ENCODE results near the gene OBP2B.
"Not testable (repeated sequence)": the region's sequence is repeated elsewhere in the genome, so short reads cannot be mapped to it uniquely, and the experiment has no call there.

OBP2B gene

GRCh38 chr9:133208880-133209300 lies at the start of gene OBP2B:
TSS of gene OBP2B (minus strand) at chr9:133209250. CDS start at chr9:133209199, 51 bp downstream.
- DNase-seq (ENCODE audit: low read depth in 2 of 2) = not testable (repeated sequence)

- DNase-seq (ENCODE audit: low read depth in 2 of 2) = no peak
Observed at GRCh38 chr9:133258061-133259015, 49.3 kb upstream of the OBP2B start.

GRCh38 chr9:133257465-133257956 lies 48.5 kb upstream of the OBP2B start:
- DNase-seq (ENCODE audit: low read depth in 2 of 2) = no peak

GRCh38 chr9:133256686-133257091 lies 47.6 kb upstream of the OBP2B start:
- DNase-seq (ENCODE audit: low read depth in 2 of 2) = no peak

- no peak for DNase-seq (ENCODE audit: low read depth in 2 of 2)
Observed at GRCh38 chr9:133256136-133256461, 47.0 kb upstream of the OBP2B start.

GRCh38 chr9:133255371-133256135 lies 46.5 kb upstream of the OBP2B start:
- no peak for DNase-seq (ENCODE audit: low read depth in 2 of 2)

- DNase-seq (ENCODE audit: low read depth in 2 of 2) = no peak
Observed at GRCh38 chr9:133254471-133254870, 45.4 kb upstream of the OBP2B start.

GRCh38 chr9:133253268-133253667 lies 44.2 kb upstream of the OBP2B start:
- no peak for DNase-seq (ENCODE audit: low read depth in 2 of 2)

GRCh38 chr9:133252301-133253020 lies 43.4 kb upstream of the OBP2B start:
- DNase-seq (ENCODE audit: low read depth in 2 of 2) = no peak

- DNase-seq (ENCODE audit: low read depth in 2 of 2) = no peak
Observed at GRCh38 chr9:133251773-133252172, 42.7 kb upstream of the OBP2B start.

GRCh38 chr9:133251221-133251620 lies 42.2 kb upstream of the OBP2B start:
- not testable (repeated sequence) for DNase-seq (ENCODE audit: low read depth in 2 of 2)

- no peak for DNase-seq (ENCODE audit: low read depth in 2 of 2)
Observed at GRCh38 chr9:133250741-133251170, 41.7 kb upstream of the OBP2B start.

GRCh38 chr9:133249337-133249736 lies 40.3 kb upstream of the OBP2B start:
- DNase-seq (ENCODE audit: low read depth in 2 of 2) = no peak

GRCh38 chr9:133248726-133249295 lies 39.8 kb upstream of the OBP2B start:
- DNase-seq (ENCODE audit: low read depth in 2 of 2) = no peak

GRCh38 chr9:133247632-133248031 lies 38.6 kb upstream of the OBP2B start:
- no peak for DNase-seq (ENCODE audit: low read depth in 2 of 2)

GRCh38 chr9:133246991-133247390 lies 37.9 kb upstream of the OBP2B start:
- DNase-seq (ENCODE audit: low read depth in 2 of 2) = no peak

- no peak for DNase-seq (ENCODE audit: low read depth in 2 of 2)
Observed at GRCh38 chr9:133246562-133246961, 37.5 kb upstream of the OBP2B start.

- DNase-seq (ENCODE audit: low read depth in 2 of 2) = no peak
Observed at GRCh38 chr9:133242991-133243390, 33.9 kb upstream of the OBP2B start.

GRCh38 chr9:133242241-133242640 lies 33.2 kb upstream of the OBP2B start:
- no peak for DNase-seq (ENCODE audit: low read depth in 2 of 2)

- DNase-seq (ENCODE audit: low read depth in 2 of 2) = no peak
Observed at GRCh38 chr9:133239533-133240090, 30.6 kb upstream of the OBP2B start.

GRCh38 chr9:133238851-133239532 lies 29.9 kb upstream of the OBP2B start:
- peak; percentile 52 to 64 for DNase-seq (ENCODE audit: low read depth in 2 of 2)
